ENCODE data around the gene PDIA3. TPM values are rescaled to one million over a fixed set of nuclear protein-coding genes. Genes with fewer than 3 reads are reported as not detected.
"Not testable (repeated sequence)": the region's sequence is repeated elsewhere in the genome, so short reads cannot be mapped to it uniquely, and the experiment has no call there.

Gene PDIA3
- total RNA-seq, 1 donor from 2014 or later, result 496 TPM

- peaks cover 3% of the 10 kb centered on the region for H3K4me1 Mint-ChIP-seq (ENCODE audit: unreplicated experiment)
- peaks cover 51% of the 10 kb centered on the region for H3K36me3 Mint-ChIP-seq (ENCODE audit: unreplicated experiment)
Observed at GRCh38 chr15:43808435-43808950, 62.3 kb downstream of the PDIA3 start.

GRCh38 chr15:43808960-43809678 lies 62.9 kb downstream of the PDIA3 start:
- H3K36me3 Mint-ChIP-seq (ENCODE audit: unreplicated experiment), result peaks cover 53% of the 10 kb centered on the region
- no peak overlapping the region for H3K27ac Mint-ChIP-seq (ENCODE audit: unreplicated experiment)
- H3K9me3 Mint-ChIP-seq (ENCODE audit: unreplicated experiment), result no peaks in the 10 kb centered on the region
- DNase-seq (ENCODE audit: extremely low spot score, unreplicated experiment), result no peak
- no peak overlapping the region for H3K4me3 Mint-ChIP-seq (ENCODE audit: unreplicated experiment)
- no peak for TF ChIP-seq CTCF (IDR thresholded peaks at IDR 0.05)
- peaks cover 3% of the 10 kb centered on the region for H3K4me1 Mint-ChIP-seq (ENCODE audit: unreplicated experiment)
- no peaks in the 10 kb centered on the region for H3K27me3 Mint-ChIP-seq (ENCODE audit: unreplicated experiment)

More at GRCh38 chr15:43808435-43808950, 62.3 kb downstream of the PDIA3 start:
- DNase-seq (ENCODE audit: extremely low spot score, unreplicated experiment), result no peak
- H3K27ac Mint-ChIP-seq (ENCODE audit: unreplicated experiment), result no peak overlapping the region
- H3K9me3 Mint-ChIP-seq (ENCODE audit: unreplicated experiment), result no peaks in the 10 kb centered on the region
- H3K27me3 Mint-ChIP-seq (ENCODE audit: unreplicated experiment), result no peaks in the 10 kb centered on the region
- no peak for TF ChIP-seq CTCF (IDR thresholded peaks at IDR 0.05)
- no peak overlapping the region for H3K4me3 Mint-ChIP-seq (ENCODE audit: unreplicated experiment)

- DNase-seq (ENCODE audit: extremely low spot score, unreplicated experiment); H3K4me3 Mint-ChIP-seq (ENCODE audit: unreplicated experiment); H3K9me3 Mint-ChIP-seq (ENCODE audit: unreplicated experiment); H3K27me3 Mint-ChIP-seq (ENCODE audit: unreplicated experiment); H3K27ac Mint-ChIP-seq (ENCODE audit: unreplicated experiment); H3K4me1 Mint-ChIP-seq (ENCODE audit: unreplicated experiment): not testable (repeated sequence)
- peaks cover 38% of the 10 kb centered on the region for H3K36me3 Mint-ChIP-seq (ENCODE audit: unreplicated experiment)
Observed at GRCh38 chr15:43815064-43815463, 68.8 kb downstream of the PDIA3 start.

- Mint-ChIP-seq H3K27ac (ENCODE audit: unreplicated experiment) (no peak overlapping the region), H3K4me1 (ENCODE audit: unreplicated experiment) (peaks cover 26% of the 10 kb centered on the region), H3K9me3 (ENCODE audit: unreplicated experiment) (no peaks in the 10 kb centered on the region), H3K27me3 (ENCODE audit: unreplicated experiment) (no peaks in the 10 kb centered on the region), H3K4me3 (ENCODE audit: unreplicated experiment) (peak overlapping the region; percentile 20), H3K36me3 (ENCODE audit: unreplicated experiment) (peaks cover 11% of the 10 kb centered on the region)
- no peak for TF ChIP-seq CTCF (IDR thresholded peaks at IDR 0.05)
- DNase-seq (ENCODE audit: extremely low spot score, unreplicated experiment), result no peak
Observed at GRCh38 chr15:43821505-43821904, 75.3 kb downstream of the PDIA3 start.

Small RNAs within 50 kb of the gene (microRNA-seq; reads per million reads assigned to microRNA genes)
- not detected for gene MIR1282 (ENCODE audit: unreplicated experiment)

Other genes starting within 250 kb of the PDIA3 start
- gene MAP1A, start 228.8 kb upstream of the PDIA3 start, total RNA-seq, result 27.6 and 29.2 TPM in 2 replicates
- gene PPIP5K1, start 156.2 kb upstream of the PDIA3 start, total RNA-seq, result 26.1 and 34.5 TPM in 2 replicates
- not detected in 2 replicates for gene CKMT1B, start 152.4 kb upstream of the PDIA3 start, total RNA-seq
- gene STRC, start 127.6 kb upstream of the PDIA3 start, total RNA-seq, result 0.30 and 0.34 TPM in 2 replicates
- 3.1 and 3.3 TPM in 2 replicates for gene CATSPER2, start 97.6 kb upstream of the PDIA3 start, total RNA-seq
- gene CKMT1A, start 52.6 kb upstream of the PDIA3 start, total RNA-seq, result not detected in 2 replicates
- gene ELL3, start 30.5 kb downstream of the PDIA3 start, total RNA-seq, result 1.6 and 2.3 TPM in 2 replicates
- gene SERF2, start 45.9 kb downstream of the PDIA3 start, total RNA-seq, result 1,268 and 1,325 TPM in 2 replicates
- not detected in 2 replicates for gene SERINC4, start 53.8 kb downstream of the PDIA3 start, total RNA-seq
- gene HYPK, start 54.2 kb downstream of the PDIA3 start, total RNA-seq, result 13.7 and 14.0 TPM in 2 replicates
- 29.6 and 30.2 TPM in 2 replicates for gene MFAP1, start 78.3 kb downstream of the PDIA3 start, total RNA-seq
- gene WDR76, start 80.6 kb downstream of the PDIA3 start, total RNA-seq, result 6.0 and 7.6 TPM in 2 replicates